Keratinocyte (primary cell): ENCODE data around the gene MCM10. TPM values are rescaled to one million over a fixed set of nuclear protein-coding genes. Genes with fewer than 3 reads are reported as not detected.

Experiments
- DNase-seq: peaks from one replicate; pipeline ENCODE4 v3.0.0-alpha.2; 2011; ENCODE audit warnings: low read depth, missing footprints, low spot score
- FAIRE-seq: peaks from 2 replicates; lab custom pipeline; 2011; peaks lifted over from hg19 to GRCh38; lab: Jason Lieb, UNC
- H2AFZ ChIP-seq: 2 replicates; pipeline ENCODE4 v1.6.0; 2012; ENCODE audit warnings: low read length, control low read depth, inconsistent platforms; ENCODE audit not compliant: control insufficient read depth
- H3K27ac ChIP-seq: 2 replicates; pipeline ENCODE4 v1.5.1; 2011; ENCODE audit warnings: low read length; ENCODE audit not compliant: control insufficient read depth, insufficient read depth
- H3K27me3 ChIP-seq: 3 replicates; pipeline ENCODE4 v1.6.0; 2011; ENCODE audit warnings: low read length; ENCODE audit not compliant: control insufficient read depth, insufficient read depth; ENCODE audit errors: extremely low read depth
- H3K36me3 ChIP-seq, 2 experiments: 2 replicates in 1 of 2; 3 replicates in 1 of 2; pipeline ENCODE4 v1.5.1; 2011; ENCODE audit warnings: low read length in 2 of 2, mild to moderate bottlenecking in 1 of 2; ENCODE audit not compliant: control insufficient read depth in 2 of 2, insufficient read depth in 2 of 2; ENCODE audit errors: extremely low read depth in 1 of 2
- H3K4me1 ChIP-seq: 3 replicates; pipeline ENCODE4 v1.5.1; 2011; ENCODE audit warnings: low read length; ENCODE audit not compliant: control insufficient read depth, insufficient read depth; ENCODE audit errors: extremely low read depth
- H3K4me2 ChIP-seq: 3 replicates; pipeline ENCODE4 v1.6.0; 2011; ENCODE audit warnings: low read depth, low read length; ENCODE audit not compliant: control insufficient read depth, insufficient read depth; ENCODE audit errors: extremely low read depth
- H3K4me3 ChIP-seq, 3 experiments: fragments of 200-600 bp in 1 of 3; sonication (generic) in 1 of 3; 2 replicates in 2 of 3; 3 replicates in 1 of 3; pipeline ENCODE4 v1.5.1; 2011 to 2016; ENCODE audit warnings: low read length in 3 of 3, mild to moderate bottlenecking in 3 of 3, control low read depth in 2 of 3, inconsistent platforms in 1 of 3, low read depth in 1 of 3, mixed read lengths in 1 of 3, mixed run types in 1 of 3, moderate library complexity in 1 of 3; ENCODE audit not compliant: control insufficient read depth in 2 of 3, insufficient read depth in 2 of 3; ENCODE audit errors: extremely low read depth in 1 of 3
- H3K79me2 ChIP-seq: 2 replicates; pipeline ENCODE4 v1.6.0; 2012; ENCODE audit warnings: low read length; ENCODE audit not compliant: control insufficient read depth, insufficient read depth
- H3K9ac ChIP-seq: 3 replicates; pipeline ENCODE4 v1.6.0; 2011; ENCODE audit warnings: low read length; ENCODE audit not compliant: control insufficient read depth, insufficient read depth; ENCODE audit errors: extremely low read depth
- H3K9me1 ChIP-seq: 3 replicates; pipeline ENCODE4 v1.6.0; 2011; ENCODE audit warnings: low read length; ENCODE audit not compliant: control insufficient read depth, insufficient read depth; ENCODE audit errors: extremely low read depth
- H3K9me3 ChIP-seq: 2 replicates; pipeline ENCODE4 v1.5.1; 2012; ENCODE audit warnings: low read depth, low read length; ENCODE audit not compliant: control insufficient read depth
- H4K20me1 ChIP-seq: 3 replicates; pipeline ENCODE4 v1.6.0; 2011; ENCODE audit warnings: low read length; ENCODE audit not compliant: control insufficient read depth, insufficient read depth; ENCODE audit errors: extremely low read depth
- CTCF ChIP-seq, 3 experiments: IDR thresholded peaks in 1 of 3; conservative IDR thresholded peaks in 1 of 3; optimal IDR thresholded peaks in 1 of 3; 2 replicates in 2 of 3; 3 replicates in 1 of 3; pipeline versions ENCODE3 to v1.5.1; 2011; ENCODE audit warnings: low read length in 3 of 3, mild to moderate bottlenecking in 3 of 3, moderate library complexity in 2 of 3, control low read depth in 1 of 3, inconsistent platforms in 1 of 3; ENCODE audit not compliant: insufficient read depth in 2 of 3; ENCODE audit errors: extremely low read depth in 1 of 3
- EZH2 ChIP-seq: IDR thresholded peaks from one replicate; pipeline ENCODE4 v1.6.1; 2012; ENCODE audit warnings: inconsistent platforms, mild to moderate bottlenecking, low read length, moderate library complexity
- dilution Hi-C: fragments of 300-500 bp; cut with MboI; formaldehyde crosslinking; loops from one replicate; pipeline ENCODE4 v1.7.0; 2020; ENCODE audit warnings: low sequenced_read_pairs; ENCODE audit not compliant: extremely low pct_ligation_motif_present
- polyA plus RNA-seq, 5 experiments: library from polyadenylated mRNA; depleted of rRNA in 3 of 5; stranded (reverse) in 3 of 5; stranded (forward) in 1 of 5; unstranded in 1 of 5; fragments of >200 nt; gene quantifications; 1 replicate in 1 of 5; 2 replicates in 3 of 5; 3 replicates in 1 of 5; pipeline versions ENCODE4 v1.2.1 to v1.2.3, GENCODE V29; 2011 to 2012; ENCODE audit warnings: missing spikeins in 2 of 5, low read depth in 1 of 5, low replicate concordance in 1 of 5

The MCM10 gene
- polyA plus RNA-seq, 1 donor (not counting 4 experiments of a cell fraction or from before 2014, with no cell fraction given) = 6.2 TPM

DNA sequence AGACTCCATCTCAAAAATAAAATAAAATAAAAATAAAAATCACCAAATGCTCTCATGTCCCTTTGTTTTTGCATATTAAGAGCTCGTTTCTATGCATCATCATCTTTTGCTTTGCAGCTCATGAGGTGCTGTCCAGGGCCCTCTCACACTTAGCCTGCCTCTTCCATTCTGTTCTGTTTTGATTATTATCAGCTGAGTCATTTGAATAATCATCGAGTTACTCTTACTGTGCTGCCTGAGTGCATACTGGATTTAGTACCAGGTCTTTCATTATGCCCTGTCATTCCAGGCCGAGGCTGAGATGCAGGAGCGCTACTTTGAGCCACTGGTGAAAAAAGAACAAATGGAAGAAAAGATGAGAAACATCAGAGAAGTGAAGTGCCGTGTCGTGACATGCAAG lies 39.8 kb downstream of the MCM10 start:
- FAIRE-seq (no peak), DNase-seq (no peak)
- Histone ChIP-seq H3K9me3 (no peaks in the 10 kb centered on the region), H3K4me3 (no peak overlapping the region), H2AFZ (no peak overlapping the region), H3K79me2 (no peaks in the 10 kb centered on the region), H3K9me1 (no peaks in the 10 kb centered on the region), H3K27ac (no peak overlapping the region), H4K20me1 (no peaks in the 10 kb centered on the region), H3K9ac (no peak overlapping the region), H3K27me3 (no peaks in the 10 kb centered on the region), H3K4me1 (no peaks in the 10 kb centered on the region), H3K36me3 (peaks cover 0 to 10% of the 10 kb centered on the region in 2 experiments), H3K4me2 (no peak overlapping the region)
- TF ChIP-seq EZH2 (no peak), CTCF (optimal IDR thresholded peaks at IDR 0.05 in 1 of 3, IDR thresholded peaks at IDR 0.05 in 1 of 3, conservative IDR thresholded peaks at IDR 0.05 in 1 of 3; ENCODE audit: extremely low read depth in 1 of 3, insufficient read depth in 2 of 3, low read length in 3 of 3) (no peak)
- dilution Hi-C loops = no loop called here

GRCh38 chr10:13206091-13206490 lies 44.7 kb downstream of the MCM10 start:
- H3K4me3 ChIP-seq = no peak overlapping the region
- H3K9me1 ChIP-seq = no peaks in the 10 kb centered on the region
- no peaks in the 10 kb centered on the region for H3K27me3 ChIP-seq
- no peak overlapping the region for H3K4me2 ChIP-seq
- TF ChIP-seq EZH2 (no peak), CTCF (optimal IDR thresholded peaks at IDR 0.05 in 1 of 3, IDR thresholded peaks at IDR 0.05 in 1 of 3, conservative IDR thresholded peaks at IDR 0.05 in 1 of 3; ENCODE audit: extremely low read depth in 1 of 3, insufficient read depth in 2 of 3, low read length in 3 of 3) (no peak)
- DNase-seq (no peak), FAIRE-seq (no peak)
- H3K27ac ChIP-seq = no peak overlapping the region
- H3K4me1 ChIP-seq = no peaks in the 10 kb centered on the region
- H2AFZ ChIP-seq = no peak overlapping the region
- no peak overlapping the region for H3K9ac ChIP-seq
- H4K20me1 ChIP-seq = no peaks in the 10 kb centered on the region
- H3K36me3 ChIP-seq = peaks cover 0 to 10% of the 10 kb centered on the region in 2 experiments
- dilution Hi-C loops = no loop called here
- no peaks in the 10 kb centered on the region for H3K9me3 ChIP-seq
- no peaks in the 10 kb centered on the region for H3K79me2 ChIP-seq
